SK-N-SH treated with all-trans-retinoic acid at 6 μM for 48 hours (cell line): ENCODE results near the gene TLE1.

Experiments used
- ATAC-seq: fragments of 200-7000 bp; cut with Tn5 transposase; 3 replicates; pipeline ENCODE4 v1.9.1; 2020; ENCODE audit warnings: mild to moderate bottlenecking, moderate library complexity
- ARNTL ChIP-seq: fragments of 450-650 bp; formaldehyde crosslinking; IDR thresholded peaks from 2 replicates; pipeline ENCODE4 v1.5.0; 2020; ENCODE audit warnings: low read depth, mild to moderate bottlenecking, moderate library complexity, borderline replicate concordance
- BACH2 ChIP-seq: fragments of 250-450 bp; sonication (Bioruptor Pico); IDR thresholded peaks from 2 replicates; pipeline ENCODE4 v1.9.0; 2021; ENCODE audit warnings: mild to moderate bottlenecking, borderline replicate concordance
- CSDC2 ChIP-seq: fragments of 250-450 bp; sonication (Bioruptor Pico); IDR thresholded peaks from 2 replicates; pipeline ENCODE4 v1.5.0; 2020; ENCODE audit warnings: mild to moderate bottlenecking, moderate library complexity
- ESRRG ChIP-seq: fragments of 250-450 bp; sonication (Bioruptor Pico); IDR thresholded peaks from 2 replicates; pipeline ENCODE4 v1.6.1; 2021; ENCODE audit warnings: mild to moderate bottlenecking
- GLIS3 ChIP-seq: fragments of 250-450 bp; sonication (Bioruptor Pico); IDR thresholded peaks from 2 replicates; pipeline ENCODE4 v1.5.0; 2020; ENCODE audit warnings: mild to moderate bottlenecking, moderate library complexity
- ISL1 ChIP-seq: fragments of 250-450 bp; sonication (Bioruptor Pico); IDR thresholded peaks from 2 replicates; pipeline ENCODE4 v2.1.2; 2022; ENCODE audit warnings: mild to moderate bottlenecking, moderate library complexity
- OSR1 ChIP-seq: fragments of 250-450 bp; sonication (Bioruptor Pico); IDR thresholded peaks from 2 replicates; pipeline ENCODE4 v1.8.0; 2022; ENCODE audit warnings: moderate library complexity, mild to moderate bottlenecking, inconsistent platforms
- PPARA ChIP-seq: fragments of 250-450 bp; sonication (Bioruptor Pico); IDR thresholded peaks from 2 replicates; pipeline ENCODE4 v1.5.0; 2020; ENCODE audit warnings: mild to moderate bottlenecking, borderline replicate concordance
- RARB ChIP-seq: fragments of 250-450 bp; sonication (Bioruptor Pico); IDR thresholded peaks from 2 replicates; pipeline ENCODE4 v1.8.0; 2021; ENCODE audit warnings: mild to moderate bottlenecking, moderate library complexity
- TCF4 ChIP-seq: fragments of 250-450 bp; sonication (Bioruptor Pico); IDR thresholded peaks from 2 replicates; pipeline ENCODE4 v1.8.0; 2021; ENCODE audit warnings: mild to moderate bottlenecking, moderate library complexity, borderline replicate concordance
- TOX ChIP-seq: fragments of 250-450 bp; sonication (Bioruptor Pico); IDR thresholded peaks from 2 replicates; pipeline ENCODE4 v1.8.0; 2021; ENCODE audit warnings: mild to moderate bottlenecking, moderate library complexity, borderline replicate concordance
- ZC3H10 ChIP-seq: fragments of 250-450 bp; sonication (Bioruptor Pico); IDR thresholded peaks from 2 replicates; pipeline ENCODE4 v1.5.1; 2021; ENCODE audit warnings: mild to moderate bottlenecking, moderate library complexity
- ZFP3 ChIP-seq: fragments of 250-450 bp; sonication (Bioruptor Pico); IDR thresholded peaks from 2 replicates; pipeline ENCODE4 v1.5.0; 2020; ENCODE audit warnings: mild to moderate bottlenecking, moderate library complexity
- ZFP30 ChIP-seq: fragments of 450-650 bp; formaldehyde crosslinking; IDR thresholded peaks from 2 replicates; pipeline ENCODE4 v1.5.0; 2022; ENCODE audit warnings: mild to moderate bottlenecking, moderate library complexity
- ZNF565 ChIP-seq: fragments of 450-650 bp; formaldehyde crosslinking; conservative IDR thresholded peaks from 2 replicates; pipeline ENCODE4 v1.5.0; 2020; ENCODE audit warnings: low read depth, mild to moderate bottlenecking, moderate library complexity
- ZNF70 ChIP-seq: fragments of 450-650 bp; formaldehyde crosslinking; IDR thresholded peaks from 2 replicates; pipeline ENCODE4 v1.5.0; 2020; ENCODE audit warnings: mild to moderate bottlenecking, moderate library complexity
- ZNF8 ChIP-seq: fragments of 450-650 bp; formaldehyde crosslinking; IDR thresholded peaks from 2 replicates; pipeline ENCODE4 v1.5.0; 2020; ENCODE audit warnings: mild to moderate bottlenecking, moderate library complexity
- TF ChIP-seq, protein P1 (sequence below): fragments of 250-450 bp; sonication (Bioruptor Pico); IDR thresholded peaks from 2 replicates; pipeline ENCODE4 v1.5.0; 2020; ENCODE audit warnings: mild to moderate bottlenecking, moderate library complexity
- TF ChIP-seq, protein P2 (sequence below): fragments of 250-450 bp; sonication (Bioruptor Pico); IDR thresholded peaks from 2 replicates; pipeline ENCODE4 v1.5.1; 2020; ENCODE audit warnings: low read depth, mild to moderate bottlenecking, moderate library complexity
- TF ChIP-seq, protein P3 (sequence below): fragments of 250-450 bp; sonication (Bioruptor Pico); IDR thresholded peaks from 2 replicates; pipeline ENCODE4 v1.5.1; 2021; ENCODE audit warnings: mild to moderate bottlenecking, moderate library complexity
- TF ChIP-seq, protein P4 (sequence below): fragments of 250-450 bp; sonication (Bioruptor Pico); IDR thresholded peaks from 2 replicates; pipeline ENCODE4 v1.8.0; 2021; ENCODE audit warnings: low read depth, mild to moderate bottlenecking, moderate library complexity, borderline replicate concordance
- TF ChIP-seq, protein P5 (sequence below): fragments of 250-450 bp; sonication (Bioruptor Pico); IDR thresholded peaks from 2 replicates; pipeline ENCODE4 v1.8.0; 2020; ENCODE audit warnings: mild to moderate bottlenecking, moderate library complexity, borderline replicate concordance

Gene TLE1

DNA sequence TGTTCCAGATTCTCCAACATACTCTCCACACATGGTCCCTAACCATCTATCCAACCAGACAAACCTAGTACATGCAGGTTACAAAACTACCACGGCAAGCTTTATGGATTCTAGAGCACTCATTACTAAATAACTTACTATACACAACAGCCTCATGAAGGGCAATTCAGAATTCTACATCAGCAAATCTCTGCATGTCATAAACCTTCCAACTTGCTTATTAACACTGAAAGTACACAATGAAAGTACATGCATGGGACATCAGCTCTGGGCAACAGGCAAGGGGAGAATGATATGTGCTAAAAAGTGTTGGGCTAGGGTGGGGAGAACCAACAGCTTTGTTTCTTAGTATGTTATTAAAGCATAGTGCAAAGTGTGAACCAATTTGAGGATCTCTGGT is 70.4 kb downstream of the TLE1 start:
- TF ChIP-seq TCF4 (no peak), TOX (CRISPR knock-in tag) (no peak), ZNF565 (CRISPR knock-in tag) (no peak), ZC3H10 (no peak), ZNF8 (CRISPR knock-in tag) (no peak), BACH2 (CRISPR knock-in tag) (no peak), PPARA (CRISPR knock-in tag) (no peak), ZFP3 (CRISPR knock-in tag) (no peak), GLIS3 (CRISPR knock-in tag) (no peak), ZFP30 (no peak), ISL1 (CRISPR knock-in tag) (no peak), ESRRG (no peak), ZNF70 (CRISPR knock-in tag) (no peak)
- TF ChIP-seq, protein P1, sequence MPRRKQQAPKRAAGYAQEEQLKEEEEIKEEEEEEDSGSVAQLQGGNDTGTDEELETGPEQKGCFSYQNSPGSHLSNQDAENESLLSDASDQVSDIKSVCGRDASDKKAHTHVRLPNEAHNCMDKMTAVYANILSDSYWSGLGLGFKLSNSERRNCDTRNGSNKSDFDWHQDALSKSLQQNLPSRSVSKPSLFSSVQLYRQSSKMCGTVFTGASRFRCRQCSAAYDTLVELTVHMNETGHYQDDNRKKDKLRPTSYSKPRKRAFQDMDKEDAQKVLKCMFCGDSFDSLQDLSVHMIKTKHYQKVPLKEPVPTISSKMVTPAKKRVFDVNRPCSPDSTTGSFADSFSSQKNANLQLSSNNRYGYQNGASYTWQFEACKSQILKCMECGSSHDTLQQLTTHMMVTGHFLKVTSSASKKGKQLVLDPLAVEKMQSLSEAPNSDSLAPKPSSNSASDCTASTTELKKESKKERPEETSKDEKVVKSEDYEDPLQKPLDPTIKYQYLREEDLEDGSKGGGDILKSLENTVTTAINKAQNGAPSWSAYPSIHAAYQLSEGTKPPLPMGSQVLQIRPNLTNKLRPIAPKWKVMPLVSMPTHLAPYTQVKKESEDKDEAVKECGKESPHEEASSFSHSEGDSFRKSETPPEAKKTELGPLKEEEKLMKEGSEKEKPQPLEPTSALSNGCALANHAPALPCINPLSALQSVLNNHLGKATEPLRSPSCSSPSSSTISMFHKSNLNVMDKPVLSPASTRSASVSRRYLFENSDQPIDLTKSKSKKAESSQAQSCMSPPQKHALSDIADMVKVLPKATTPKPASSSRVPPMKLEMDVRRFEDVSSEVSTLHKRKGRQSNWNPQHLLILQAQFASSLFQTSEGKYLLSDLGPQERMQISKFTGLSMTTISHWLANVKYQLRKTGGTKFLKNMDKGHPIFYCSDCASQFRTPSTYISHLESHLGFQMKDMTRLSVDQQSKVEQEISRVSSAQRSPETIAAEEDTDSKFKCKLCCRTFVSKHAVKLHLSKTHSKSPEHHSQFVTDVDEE (CRISPR knock-in tag) = no peak
- TF ChIP-seq, protein P2, sequence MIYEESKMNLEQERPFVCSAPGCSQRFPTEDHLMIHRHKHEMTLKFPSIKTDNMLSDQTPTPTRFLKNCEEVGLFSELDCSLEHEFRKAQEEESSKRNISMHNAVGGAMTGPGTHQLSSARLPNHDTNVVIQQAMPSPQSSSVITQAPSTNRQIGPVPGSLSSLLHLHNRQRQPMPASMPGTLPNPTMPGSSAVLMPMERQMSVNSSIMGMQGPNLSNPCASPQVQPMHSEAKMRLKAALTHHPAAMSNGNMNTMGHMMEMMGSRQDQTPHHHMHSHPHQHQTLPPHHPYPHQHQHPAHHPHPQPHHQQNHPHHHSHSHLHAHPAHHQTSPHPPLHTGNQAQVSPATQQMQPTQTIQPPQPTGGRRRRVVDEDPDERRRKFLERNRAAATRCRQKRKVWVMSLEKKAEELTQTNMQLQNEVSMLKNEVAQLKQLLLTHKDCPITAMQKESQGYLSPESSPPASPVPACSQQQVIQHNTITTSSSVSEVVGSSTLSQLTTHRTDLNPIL (CRISPR knock-in tag) = no peak
- TF ChIP-seq, protein P3, sequence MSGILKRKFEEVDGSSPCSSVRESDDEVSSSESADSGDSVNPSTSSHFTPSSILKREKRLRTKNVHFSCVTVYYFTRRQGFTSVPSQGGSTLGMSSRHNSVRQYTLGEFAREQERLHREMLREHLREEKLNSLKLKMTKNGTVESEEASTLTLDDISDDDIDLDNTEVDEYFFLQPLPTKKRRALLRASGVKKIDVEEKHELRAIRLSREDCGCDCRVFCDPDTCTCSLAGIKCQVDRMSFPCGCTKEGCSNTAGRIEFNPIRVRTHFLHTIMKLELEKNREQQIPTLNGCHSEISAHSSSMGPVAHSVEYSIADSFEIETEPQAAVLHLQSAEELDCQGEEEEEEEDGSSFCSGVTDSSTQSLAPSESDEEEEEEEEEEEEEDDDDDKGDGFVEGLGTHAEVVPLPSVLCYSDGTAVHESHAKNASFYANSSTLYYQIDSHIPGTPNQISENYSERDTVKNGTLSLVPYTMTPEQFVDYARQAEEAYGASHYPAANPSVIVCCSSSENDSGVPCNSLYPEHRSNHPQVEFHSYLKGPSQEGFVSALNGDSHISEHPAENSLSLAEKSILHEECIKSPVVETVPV = no peak
- TF ChIP-seq, protein P4, sequence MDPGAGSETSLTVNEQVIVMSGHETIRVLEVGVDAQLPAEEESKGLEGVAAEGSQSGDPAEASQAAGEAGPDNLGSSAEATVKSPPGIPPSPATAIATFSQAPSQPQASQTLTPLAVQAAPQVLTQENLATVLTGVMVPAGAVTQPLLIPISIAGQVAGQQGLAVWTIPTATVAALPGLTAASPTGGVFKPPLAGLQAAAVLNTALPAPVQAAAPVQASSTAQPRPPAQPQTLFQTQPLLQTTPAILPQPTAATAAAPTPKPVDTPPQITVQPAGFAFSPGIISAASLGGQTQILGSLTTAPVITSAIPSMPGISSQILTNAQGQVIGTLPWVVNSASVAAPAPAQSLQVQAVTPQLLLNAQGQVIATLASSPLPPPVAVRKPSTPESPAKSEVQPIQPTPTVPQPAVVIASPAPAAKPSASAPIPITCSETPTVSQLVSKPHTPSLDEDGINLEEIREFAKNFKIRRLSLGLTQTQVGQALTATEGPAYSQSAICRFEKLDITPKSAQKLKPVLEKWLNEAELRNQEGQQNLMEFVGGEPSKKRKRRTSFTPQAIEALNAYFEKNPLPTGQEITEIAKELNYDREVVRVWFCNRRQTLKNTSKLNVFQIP (CRISPR knock-in tag) = no peak
- TF ChIP-seq, protein P5, sequence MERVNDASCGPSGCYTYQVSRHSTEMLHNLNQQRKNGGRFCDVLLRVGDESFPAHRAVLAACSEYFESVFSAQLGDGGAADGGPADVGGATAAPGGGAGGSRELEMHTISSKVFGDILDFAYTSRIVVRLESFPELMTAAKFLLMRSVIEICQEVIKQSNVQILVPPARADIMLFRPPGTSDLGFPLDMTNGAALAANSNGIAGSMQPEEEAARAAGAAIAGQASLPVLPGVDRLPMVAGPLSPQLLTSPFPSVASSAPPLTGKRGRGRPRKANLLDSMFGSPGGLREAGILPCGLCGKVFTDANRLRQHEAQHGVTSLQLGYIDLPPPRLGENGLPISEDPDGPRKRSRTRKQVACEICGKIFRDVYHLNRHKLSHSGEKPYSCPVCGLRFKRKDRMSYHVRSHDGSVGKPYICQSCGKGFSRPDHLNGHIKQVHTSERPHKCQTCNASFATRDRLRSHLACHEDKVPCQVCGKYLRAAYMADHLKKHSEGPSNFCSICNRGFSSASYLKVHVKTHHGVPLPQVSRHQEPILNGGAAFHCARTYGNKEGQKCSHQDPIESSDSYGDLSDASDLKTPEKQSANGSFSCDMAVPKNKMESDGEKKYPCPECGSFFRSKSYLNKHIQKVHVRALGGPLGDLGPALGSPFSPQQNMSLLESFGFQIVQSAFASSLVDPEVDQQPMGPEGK (CRISPR knock-in tag) = no peak
- ATAC-seq = no peak

DNA sequence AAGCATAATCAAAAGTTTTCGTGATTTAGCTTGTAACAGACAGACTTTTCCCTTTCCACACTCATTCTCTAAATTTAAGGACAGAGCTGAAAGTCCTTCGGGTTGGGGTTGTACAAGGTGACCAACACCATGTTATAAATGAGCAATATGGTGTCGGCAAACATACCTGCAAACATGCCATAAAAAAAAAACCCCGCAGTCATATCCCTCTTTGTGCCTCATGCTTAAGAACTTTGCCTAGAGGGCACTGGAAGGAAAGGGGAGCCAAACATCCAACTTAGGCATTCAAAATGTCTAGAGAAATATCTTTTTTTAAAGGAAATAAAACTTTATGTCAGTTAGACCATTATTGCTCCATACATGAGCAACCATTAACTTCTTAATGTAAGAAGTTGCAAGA is 73.2 kb downstream of the TLE1 start:
- no peak for TF ChIP-seq TCF4
- TF ChIP-seq ZC3H10 = no peak
- no peak for TF ChIP-seq ZNF8 (CRISPR knock-in tag)
- no peak for TF ChIP-seq ZFP3 (CRISPR knock-in tag)
- TF ChIP-seq ZNF70 (CRISPR knock-in tag) = no peak
- TF ChIP-seq, protein P3 = no peak
- no peak for TF ChIP-seq RARB (CRISPR knock-in tag)
- no peak for TF ChIP-seq OSR1 (CRISPR knock-in tag)
- TF ChIP-seq, protein P2 (CRISPR knock-in tag) = no peak
- no peak for TF ChIP-seq BACH2 (CRISPR knock-in tag)
- no peak for TF ChIP-seq ZFP30
- no peak for TF ChIP-seq TOX (CRISPR knock-in tag)
- TF ChIP-seq PPARA (CRISPR knock-in tag) = no peak
- TF ChIP-seq, protein P5 (CRISPR knock-in tag) = no peak
- TF ChIP-seq ESRRG = no peak
- no peak for TF ChIP-seq ISL1 (CRISPR knock-in tag)
- no peak for TF ChIP-seq CSDC2
- no peak for TF ChIP-seq ZNF565 (CRISPR knock-in tag)
- TF ChIP-seq ARNTL (CRISPR knock-in tag) = no peak
- no peak for ATAC-seq
